Measurements from ENCODE around the gene NEUROD6.

The NEUROD6 gene

DNA sequence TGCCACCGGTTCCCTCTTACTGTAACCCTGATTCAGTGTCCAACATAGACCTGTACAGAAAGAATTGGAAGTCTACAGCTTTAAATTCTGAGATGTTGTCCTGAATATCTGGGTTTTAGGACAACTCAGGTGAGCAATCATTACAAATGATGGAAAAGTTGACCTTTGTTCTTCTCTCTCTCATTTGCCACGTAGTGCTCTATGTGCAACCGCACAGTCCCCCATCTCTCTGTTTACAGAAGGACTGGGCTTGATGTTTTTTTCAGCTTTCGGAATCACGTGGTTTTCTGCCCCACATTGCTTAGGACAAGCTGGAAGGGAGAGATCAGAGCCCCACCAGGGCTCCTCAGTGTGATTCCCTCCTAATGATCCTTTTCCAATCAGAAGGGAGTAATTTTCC lies 22.2 kb downstream of the NEUROD6 start:
- no peak overlapping the region for H3K4me3 ChIP-seq (replicated peaks; ENCODE audit: low read depth, low read length)
- no peak for DNase-seq (ENCODE audit: low read depth)
- TF ChIP-seq, protein P1, sequence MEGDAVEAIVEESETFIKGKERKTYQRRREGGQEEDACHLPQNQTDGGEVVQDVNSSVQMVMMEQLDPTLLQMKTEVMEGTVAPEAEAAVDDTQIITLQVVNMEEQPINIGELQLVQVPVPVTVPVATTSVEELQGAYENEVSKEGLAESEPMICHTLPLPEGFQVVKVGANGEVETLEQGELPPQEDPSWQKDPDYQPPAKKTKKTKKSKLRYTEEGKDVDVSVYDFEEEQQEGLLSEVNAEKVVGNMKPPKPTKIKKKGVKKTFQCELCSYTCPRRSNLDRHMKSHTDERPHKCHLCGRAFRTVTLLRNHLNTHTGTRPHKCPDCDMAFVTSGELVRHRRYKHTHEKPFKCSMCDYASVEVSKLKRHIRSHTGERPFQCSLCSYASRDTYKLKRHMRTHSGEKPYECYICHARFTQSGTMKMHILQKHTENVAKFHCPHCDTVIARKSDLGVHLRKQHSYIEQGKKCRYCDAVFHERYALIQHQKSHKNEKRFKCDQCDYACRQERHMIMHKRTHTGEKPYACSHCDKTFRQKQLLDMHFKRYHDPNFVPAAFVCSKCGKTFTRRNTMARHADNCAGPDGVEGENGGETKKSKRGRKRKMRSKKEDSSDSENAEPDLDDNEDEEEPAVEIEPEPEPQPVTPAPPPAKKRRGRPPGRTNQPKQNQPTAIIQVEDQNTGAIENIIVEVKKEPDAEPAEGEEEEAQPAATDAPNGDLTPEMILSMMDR (IDR thresholded peaks at IDR 0.05; ENCODE audit: low read length, missing control alignments) = no peak

DNA sequence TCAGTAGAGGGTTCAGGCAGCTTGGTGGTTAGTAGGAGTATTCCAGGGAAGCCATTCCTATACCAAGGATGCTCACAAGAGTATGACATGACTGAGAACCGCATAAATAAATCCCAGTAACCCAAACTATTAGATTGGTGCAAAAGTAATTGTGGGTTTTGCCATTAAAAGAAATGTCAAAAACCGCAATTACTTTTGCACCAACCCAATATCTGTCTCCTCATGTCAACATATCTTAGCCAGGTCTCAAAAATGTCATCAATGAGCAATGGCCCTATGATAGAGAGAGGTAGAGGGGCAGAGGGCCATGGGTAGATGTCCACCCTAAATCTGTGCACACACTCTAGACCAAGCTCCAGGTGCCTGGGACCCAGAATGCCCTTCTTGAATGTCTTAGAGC lies 23.6 kb downstream of the NEUROD6 start:
- no peak overlapping the region for H3K4me3 ChIP-seq (replicated peaks; ENCODE audit: low read depth, low read length)
- DNase-seq (ENCODE audit: low read depth) = no peak
- TF ChIP-seq, protein P1 (IDR thresholded peaks at IDR 0.05; ENCODE audit: low read length, missing control alignments) = no peak

DNA sequence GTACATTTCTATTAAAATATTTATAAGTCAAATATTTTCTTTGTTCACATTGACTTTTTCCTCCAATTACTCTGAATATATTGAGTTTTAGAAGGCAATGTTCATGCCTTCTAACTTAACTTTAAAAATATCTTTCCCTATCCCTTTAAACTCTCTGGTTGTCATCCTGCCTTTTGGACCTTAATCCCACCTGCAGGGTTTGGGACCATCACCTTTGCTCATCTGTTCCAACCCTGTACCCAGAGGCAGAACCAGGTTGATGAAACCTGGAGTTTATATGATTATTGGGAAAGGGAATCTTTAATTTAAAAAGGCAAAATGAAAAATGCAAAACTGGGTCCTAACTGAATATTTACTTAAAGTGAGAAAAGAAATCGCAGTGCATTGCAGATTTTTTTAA lies 24.8 kb downstream of the NEUROD6 start:
- TF ChIP-seq, protein P1 (IDR thresholded peaks at IDR 0.05; ENCODE audit: low read length, missing control alignments) = no peak
- DNase-seq (ENCODE audit: low read depth) = no peak
- H3K4me3 ChIP-seq (replicated peaks; ENCODE audit: low read depth, low read length) = no peak overlapping the region

DNA sequence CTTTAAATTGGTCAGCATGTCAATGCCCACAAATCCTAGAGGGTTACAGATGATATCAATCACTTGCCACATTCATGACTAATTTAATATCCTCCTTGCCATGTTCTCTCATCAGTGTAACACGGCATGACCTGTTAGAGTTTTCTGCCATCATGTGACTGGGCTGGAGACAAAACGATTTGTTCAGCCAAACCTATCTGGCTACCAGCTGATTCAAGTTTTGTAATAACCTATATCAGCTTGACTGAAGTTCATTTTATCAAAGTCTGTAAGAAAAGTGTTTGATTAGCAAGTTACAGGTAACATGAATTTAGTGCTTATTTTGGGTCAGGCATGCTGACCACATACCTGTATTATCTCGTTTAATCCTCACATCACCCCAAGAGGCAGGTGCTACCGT lies 25.7 kb downstream of the NEUROD6 start:
- H3K4me3 ChIP-seq (replicated peaks; ENCODE audit: low read depth, low read length) = no peak overlapping the region
- no peak for DNase-seq (ENCODE audit: low read depth)
- TF ChIP-seq, protein P1 (IDR thresholded peaks at IDR 0.05; ENCODE audit: low read length, missing control alignments) = no peak

DNA sequence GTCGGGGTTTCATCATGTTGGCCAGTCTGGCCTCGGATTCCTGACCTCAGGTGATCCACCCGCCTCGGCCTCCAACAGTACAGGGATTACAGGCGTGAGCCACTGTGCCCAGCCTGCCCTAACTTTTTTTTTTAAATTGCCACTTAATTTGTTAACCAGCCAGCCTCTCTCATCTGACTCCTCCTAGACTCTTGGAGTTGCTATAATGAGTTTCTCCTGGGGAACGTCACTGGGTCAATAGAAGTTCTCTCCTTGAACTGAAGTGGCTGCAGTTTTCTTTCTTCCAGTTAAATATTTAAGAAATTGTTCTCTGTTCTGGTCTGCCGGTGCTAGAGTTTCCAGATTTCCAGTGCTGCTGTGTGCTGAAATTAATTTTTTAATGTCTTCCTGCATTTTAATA lies 27.6 kb downstream of the NEUROD6 start:
- TF ChIP-seq, protein P1 (IDR thresholded peaks at IDR 0.05; ENCODE audit: low read length, missing control alignments) = no peak
- DNase-seq (ENCODE audit: low read depth) = no peak

DNA sequence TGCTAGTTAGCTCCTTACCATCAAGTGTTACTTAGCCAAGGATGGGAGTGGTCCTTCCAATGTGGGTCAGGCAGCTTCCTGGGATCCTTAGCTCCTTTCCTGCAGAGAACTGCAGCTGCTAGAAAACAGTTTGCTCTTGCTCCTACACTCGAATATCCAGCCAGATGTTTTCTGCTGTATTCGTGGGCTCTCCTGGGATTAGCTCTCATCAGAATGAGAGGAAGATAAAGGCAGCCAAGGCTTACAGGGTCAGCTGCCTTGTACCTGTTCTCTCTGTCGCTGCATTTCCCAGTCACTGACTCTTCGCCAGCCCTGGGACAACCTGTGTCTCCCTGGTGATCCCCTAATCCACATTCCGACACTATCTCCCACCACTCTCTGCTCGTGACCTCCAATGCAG lies 29.0 kb downstream of the NEUROD6 start:
- no peak overlapping the region for H3K4me3 ChIP-seq (replicated peaks; ENCODE audit: low read depth, low read length)
- TF ChIP-seq, protein P1 (IDR thresholded peaks at IDR 0.05; ENCODE audit: low read length, missing control alignments) = no peak
- no peak for DNase-seq (ENCODE audit: low read depth)

More for the DNA sequence above, 27.6 kb downstream of the NEUROD6 start:
- H3K4me3 ChIP-seq (replicated peaks; ENCODE audit: low read depth, low read length) = no peak overlapping the region

DNA sequence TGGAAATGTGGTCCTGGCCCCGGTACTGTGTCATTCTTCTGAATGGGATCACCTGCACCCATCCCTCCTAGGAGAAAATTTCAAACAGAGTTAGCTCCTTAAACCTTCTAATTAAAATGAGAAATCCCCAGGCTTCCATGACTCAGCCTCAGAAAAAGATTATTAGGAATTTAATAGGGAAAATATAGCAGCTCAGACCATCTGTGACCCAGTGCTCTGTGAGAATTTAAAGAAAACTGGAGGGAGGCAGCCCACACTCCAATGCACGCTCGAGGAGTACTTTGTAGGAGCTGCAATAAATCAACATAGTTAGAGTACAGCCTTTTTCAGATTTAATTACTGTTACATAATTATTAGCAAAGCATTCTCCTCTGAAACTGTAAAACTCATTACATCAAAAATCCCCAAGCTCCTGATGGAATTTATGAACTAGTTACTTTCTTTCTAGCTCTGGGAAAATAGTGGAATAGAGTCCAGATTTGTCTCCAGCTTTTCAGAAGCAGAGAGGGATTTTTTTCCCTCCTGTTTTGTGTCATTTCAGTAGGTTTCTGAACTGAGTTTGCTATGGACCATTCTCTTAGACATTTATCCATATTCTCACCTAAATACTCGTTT lies 30.1 kb downstream of the NEUROD6 start:
- no peak overlapping the region for H3K4me3 ChIP-seq (replicated peaks; ENCODE audit: low read depth, low read length)
- TF ChIP-seq, protein P1 (IDR thresholded peaks at IDR 0.05; ENCODE audit: low read length, missing control alignments) = no peak
- no peak for DNase-seq (ENCODE audit: low read depth)

All from fibroblast of pulmonary artery (primary cell).